Measurements from ENCODE around the gene ABCG5.

Gene ABCG5

DNA sequence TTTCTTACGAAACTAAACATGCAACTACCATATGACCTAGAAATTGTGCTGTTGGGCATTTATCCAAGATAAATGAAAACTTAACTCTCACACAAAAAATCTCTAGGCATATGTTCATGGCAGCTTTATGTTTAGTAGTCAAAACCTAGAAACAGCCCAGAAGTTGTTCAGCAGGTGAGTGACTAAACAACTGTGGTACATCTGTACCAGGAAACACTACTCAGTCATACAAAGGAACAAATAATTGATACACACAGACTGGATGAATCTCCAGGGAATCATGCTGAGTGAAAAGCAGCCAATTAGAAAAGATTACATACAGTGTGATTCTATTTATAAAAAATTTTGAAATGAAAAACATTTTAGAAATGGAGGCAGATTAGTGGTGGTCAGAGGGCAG lies 35.5 kb downstream of the ABCG5 start:
- no peak for DNase-seq

DNA sequence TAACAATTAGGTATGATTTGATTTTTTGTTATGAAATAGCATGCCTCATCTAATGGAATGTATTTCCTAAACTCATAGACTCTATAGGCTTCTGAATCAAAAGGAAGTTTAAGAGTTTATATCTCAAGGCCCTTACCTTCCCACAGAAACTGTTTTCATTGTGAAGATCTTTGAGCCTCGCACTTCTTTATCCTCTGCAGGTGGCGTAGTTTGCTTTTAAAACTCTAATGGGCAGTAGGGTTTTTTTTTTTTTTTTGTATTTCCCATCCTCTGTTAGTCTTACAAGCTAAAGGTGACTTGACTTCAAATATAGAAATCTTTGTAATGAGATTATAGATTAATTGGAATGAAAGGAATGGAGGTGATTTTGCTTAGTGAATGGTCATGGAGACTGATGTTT lies 36.5 kb downstream of the ABCG5 start:
- no peak for DNase-seq

DNA sequence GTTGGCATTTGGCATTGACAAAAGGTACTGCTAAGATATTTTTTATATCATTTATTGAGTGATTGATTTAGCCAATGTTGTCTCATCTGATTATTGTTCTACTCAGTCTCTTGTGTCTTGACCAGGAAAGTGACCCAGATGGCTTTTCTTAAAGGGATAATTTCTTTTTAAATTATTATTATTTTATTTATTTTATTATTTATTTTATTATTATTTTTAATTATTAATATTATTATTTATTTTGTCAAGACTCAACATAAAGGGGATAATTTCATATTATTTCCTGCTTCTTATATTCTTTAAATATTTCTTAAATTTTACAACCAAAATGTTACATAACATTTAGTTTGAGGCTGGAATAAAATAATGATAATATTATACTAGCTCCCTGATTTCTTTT lies 37.7 kb downstream of the ABCG5 start:
- no peak for DNase-seq

DNA sequence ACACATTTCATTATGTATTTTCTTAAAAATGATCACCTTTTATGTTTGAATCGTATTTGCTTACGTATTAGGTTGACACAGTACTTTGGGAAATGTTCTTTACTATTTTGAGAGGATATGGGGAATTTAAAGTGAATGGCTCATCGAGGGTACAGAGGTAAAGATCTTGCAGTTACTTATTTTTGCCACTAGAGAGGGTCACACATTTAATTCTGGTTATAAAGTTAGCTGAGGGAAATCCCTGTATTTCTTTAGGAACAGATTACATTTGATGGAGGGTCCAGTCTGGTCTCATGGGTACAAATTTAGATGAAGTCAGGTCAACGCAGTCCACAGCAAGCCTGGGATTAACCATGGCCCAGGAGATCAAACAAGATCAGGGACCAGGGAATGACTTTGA lies 40.3 kb downstream of the ABCG5 start:
- DNase-seq = no peak

DNA sequence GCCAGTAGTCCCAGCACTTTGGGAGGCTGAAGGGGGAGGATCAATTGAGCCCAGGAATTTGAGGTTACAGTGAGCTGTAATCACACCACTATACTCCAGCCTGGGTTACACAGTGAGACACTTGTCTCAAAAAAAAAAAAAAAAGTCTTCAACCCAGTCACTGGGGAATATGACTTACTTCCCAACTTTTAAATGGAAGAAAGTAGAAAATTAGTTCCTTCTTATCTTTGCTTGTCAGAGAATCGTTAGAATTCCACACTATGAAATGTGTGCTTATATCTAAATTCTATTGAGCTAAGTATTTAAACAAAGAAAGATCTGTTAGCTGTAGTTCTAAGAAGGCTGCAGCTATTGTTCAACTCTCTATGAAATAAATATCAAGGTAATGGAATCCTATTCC lies 42.4 kb downstream of the ABCG5 start:
- DNase-seq = no peak

DNA sequence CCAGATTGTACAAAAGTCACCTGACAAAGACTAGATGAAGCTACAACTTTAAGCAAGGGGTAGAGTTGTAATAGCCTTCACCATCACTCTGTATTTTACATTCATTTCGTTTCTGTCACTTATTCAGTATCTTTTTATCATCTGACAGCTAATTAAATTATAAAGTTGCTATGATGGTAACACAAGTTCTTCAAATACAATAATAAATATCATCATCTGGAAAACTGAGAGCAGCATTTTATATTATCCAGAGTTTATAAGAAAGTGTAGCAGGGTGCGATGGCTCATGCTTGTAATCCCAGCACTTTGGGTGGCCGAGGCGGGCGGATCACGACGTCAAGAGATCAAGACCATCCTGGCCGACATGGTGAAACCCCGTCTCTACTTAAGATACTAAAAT lies 43.7 kb downstream of the ABCG5 start:
- DNase-seq = no peak

DNA sequence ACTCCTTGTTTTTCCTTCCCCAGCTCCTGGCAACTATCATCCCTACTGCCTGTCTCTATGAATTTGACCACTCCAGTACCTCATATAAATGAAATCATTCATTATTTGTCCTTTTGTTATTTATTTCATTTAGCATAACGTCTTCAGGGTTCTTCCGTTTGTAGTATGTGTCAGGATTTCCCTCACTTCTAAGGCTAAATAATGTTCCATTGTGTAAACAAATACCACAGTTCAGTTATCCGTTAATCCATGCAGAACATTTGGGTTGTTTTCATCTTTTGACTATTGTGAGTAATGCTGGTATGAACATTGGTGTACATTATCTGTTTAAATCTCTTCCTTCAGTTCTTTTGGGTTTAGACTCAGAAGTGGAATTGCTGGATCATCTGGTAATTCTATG lies 46.0 kb downstream of the ABCG5 start:
- DNase-seq = no peak

DNA sequence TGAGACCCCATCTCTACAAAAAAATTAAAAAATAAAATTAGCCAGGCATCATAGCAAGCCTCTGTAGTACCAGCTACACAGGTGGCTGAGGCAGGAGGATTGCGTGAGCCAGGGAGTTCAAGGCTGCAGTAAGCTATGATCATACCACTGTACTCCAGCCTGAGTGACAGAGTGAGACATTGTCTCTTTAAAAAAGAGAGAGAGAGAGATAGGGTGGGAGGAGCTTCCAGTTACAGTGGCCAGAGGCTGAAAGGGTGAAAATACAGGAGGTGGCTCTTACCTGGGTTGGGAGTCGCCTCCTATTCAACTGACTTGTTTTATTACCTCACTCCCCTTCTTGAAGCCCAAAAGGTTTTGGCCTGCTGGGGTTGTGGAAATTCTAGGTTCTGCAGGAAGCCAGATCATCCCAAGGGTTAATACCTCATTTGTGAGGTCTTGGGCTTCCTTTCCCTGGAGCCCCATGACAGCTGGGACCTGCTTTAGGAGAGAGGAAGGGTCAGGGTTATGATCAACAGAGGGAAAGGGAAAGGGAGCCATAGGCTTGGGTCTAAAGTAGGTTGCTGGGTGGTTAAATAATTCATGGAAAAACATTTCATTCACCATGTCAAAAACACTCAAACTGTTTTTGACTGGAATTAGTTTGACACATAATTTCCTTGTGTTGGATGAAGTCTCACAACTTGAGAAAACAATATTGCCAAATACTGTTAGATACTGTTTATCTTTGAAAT lies 47.4 kb downstream of the ABCG5 start:
- no peak for DNase-seq

DNA sequence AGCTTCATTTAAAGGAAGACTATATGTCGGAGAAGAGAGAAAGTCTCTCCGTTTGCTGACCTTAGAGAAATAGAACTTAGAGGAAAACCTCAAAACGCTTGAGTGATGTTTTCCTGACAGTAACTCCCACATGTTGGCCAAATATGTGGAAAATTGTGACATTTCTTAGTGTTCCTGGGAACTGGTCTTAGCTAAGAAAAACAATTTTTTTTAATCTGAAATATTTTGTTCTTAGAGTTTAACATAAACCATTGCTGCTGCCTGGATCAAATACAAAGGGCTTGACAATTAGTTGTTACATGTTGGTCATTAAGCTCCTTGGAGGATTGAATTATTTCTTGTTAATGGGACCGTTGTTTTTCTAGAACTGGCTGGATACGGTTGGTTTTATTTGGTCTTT lies 48.5 kb downstream of the ABCG5 start:
- DNase-seq = no peak

DNA sequence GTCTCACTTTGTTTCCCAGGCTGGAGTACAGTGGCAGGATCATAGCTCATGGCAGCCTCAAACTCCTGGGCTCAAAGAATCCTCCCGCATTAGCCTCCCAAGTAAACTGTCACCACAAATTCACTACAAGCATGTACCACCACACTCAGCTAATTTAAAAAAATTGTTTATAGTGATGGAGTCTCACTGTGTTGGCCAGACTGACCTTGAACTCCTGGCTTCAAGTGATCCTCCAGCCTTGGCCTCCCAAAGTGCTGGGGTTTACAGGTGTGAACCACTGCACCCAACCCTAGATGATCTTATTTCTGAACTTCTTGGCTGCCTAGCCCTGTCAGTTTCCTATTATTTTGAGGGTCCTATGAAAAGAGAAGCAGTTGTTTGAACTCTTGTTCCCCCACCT lies 50.0 kb downstream of the ABCG5 start:
- DNase-seq = no peak

DNA sequence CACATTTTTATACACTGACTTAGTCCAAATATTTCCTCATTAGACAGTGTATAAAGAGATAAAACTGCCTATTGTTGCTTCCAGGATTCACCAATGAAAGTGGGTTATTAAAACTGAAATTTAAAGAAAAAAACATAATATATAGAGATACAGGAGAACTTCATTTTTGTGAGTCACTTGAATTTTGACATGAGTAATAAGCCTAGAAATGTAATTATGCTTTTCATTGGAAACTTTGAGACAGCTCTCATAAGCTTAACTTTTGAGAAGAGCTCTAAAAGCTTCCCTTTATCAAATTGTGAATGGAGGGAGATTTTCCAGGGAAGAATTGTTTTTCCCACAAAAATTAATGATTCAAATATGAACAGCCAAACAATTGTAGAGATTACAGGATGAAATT lies 50.7 kb downstream of the ABCG5 start:
- no peak for DNase-seq

DNA sequence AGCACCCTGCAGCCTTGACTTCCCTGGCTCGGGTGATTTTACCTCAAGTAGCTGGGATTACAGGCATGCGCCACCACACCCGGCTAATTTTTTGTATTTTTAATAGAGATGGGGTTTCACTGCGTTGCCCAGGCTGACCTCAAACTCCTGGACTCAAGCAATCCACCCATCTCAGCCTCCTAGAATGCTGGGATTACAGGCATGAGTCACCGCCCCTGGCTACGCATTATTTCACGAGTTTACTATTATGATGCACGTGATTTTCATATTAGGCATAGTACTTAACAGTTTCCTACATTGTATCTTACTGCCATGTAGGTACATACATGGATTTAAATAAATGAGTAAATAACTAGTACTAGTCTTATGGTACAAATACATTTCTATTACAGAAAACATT lies 60.4 kb downstream of the ABCG5 start:
- no peak for DNase-seq

DNA sequence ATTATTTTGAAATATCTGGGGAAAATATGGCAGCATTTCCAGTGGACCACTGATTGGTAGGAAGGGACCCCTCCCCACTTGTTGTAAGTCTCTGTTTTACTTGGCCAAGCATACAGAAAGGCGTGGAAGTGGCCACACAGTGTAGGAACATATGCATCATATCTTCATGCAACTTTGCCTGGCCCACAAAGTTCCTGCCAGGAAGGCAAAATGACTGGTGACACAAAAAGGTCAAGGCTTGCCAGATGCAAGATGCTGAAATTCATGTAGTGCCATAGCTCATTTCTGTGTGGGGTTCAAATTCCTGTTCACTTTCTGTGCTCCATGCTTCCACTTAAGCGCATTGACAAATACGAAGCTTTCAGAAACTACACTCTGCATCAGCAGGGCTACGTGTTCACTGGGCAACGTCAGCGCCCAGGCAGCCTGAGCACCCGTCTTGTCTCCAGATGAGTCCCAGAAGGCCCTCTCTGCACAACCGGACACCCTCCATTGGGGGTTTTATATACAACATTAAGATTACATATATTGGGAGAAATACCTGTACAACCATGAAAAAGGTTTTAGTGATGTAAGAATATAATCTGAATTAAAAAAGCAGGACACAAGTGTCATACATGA lies 61.2 kb downstream of the ABCG5 start:
- no peak for DNase-seq

DNA sequence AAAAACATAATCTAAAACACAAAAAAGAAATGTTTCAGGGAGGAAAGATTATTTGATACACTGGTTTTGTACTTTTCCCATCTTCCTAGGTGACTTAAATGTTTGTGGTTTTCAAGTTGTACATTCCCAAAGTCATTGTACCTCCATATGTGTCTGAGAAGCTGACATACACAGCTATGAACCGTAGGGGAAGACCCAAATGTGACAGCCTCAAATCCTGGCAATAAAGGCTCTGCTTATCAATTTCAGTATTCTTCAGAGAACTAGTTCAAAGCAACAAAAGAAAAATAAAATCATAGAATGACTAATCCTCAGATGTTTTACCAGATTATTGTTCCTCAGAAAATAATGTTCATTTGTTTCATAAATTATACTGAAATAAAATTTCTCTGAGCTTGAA lies 62.3 kb downstream of the ABCG5 start:
- DNase-seq = no peak

DNA sequence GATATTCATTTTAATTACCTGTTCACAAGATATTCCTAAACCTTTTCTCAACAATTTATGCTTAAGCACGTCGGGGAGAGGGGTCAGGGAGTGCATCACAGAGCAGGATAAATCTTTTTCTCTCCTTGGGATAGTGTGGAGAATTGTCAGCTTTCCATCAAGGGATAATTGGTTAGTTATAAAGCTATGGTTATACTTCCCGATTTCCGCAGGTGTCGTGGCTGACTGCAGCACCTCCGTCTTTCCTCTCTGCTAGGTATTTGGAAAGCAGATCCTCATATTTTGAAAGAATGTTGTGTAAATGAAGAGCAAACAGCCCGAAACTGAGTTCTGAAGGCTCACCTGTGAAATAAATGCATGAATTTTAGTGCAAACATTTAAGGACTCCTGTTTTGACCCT lies 64.0 kb downstream of the ABCG5 start:
- DNase-seq = no peak

DNA sequence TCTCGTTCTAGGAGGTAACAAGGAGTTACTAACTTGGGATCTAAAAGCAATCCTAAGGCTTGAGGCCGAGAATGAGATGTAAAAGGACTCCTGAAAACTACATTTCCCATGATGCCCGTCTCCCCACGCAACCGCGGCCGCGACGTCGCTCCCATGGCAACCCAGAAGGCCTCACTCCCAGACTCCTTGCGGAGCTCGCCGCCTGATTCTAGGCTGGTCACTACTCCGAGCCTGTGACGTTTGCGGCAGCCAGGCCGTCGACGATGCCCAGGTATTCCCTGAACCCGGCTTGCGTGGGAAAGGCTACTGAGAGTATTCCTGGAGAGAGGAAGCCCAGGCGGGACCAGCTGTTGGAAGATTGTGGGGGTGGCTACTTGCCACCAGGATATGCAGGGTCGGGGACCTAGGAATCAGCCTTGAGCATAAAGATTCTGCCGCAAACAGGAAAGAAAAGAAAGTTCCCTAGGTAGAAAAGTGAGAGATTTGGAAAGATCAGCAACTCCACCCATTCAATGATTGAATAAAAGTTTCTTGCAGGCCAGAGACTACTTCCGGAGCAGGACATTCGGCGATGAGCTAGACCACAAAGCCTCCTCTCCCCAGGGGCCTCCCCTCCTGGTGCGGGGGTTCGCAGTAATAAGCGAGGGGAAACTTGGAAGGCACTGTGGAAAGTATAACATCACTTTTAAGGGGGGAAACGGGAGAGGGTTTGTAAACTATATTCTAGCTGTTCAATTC lies 64.6 kb downstream of the ABCG5 start, which contains the start of gene DYNC2LI1:
TSS of gene DYNC2LI1 (plus strand) at position 164 of the 738 bp plus-strand sequence. CDS start at position 264, 100 bp downstream.
- DNase-seq = peak; percentile 40

DNA sequence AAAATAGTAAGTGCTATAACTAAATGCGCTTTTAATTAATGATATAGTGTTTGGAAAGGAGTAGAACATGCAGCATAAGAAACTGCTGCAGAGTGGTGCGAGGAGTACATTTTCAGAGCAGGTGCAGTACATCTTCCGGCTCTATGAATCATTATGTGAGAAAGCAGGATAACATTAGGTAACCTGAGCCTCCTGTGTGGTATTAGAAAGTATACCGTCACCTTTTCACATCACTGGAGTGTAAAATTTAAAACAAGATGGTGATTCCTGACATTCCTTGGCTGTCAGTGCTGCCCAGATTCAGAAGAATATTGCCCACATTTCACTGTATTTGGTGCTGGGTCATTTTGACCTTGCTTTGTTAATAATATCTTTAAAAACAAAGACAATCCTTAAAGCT lies 72.6 kb downstream of the ABCG5 start:
- no peak for DNase-seq

DNA sequence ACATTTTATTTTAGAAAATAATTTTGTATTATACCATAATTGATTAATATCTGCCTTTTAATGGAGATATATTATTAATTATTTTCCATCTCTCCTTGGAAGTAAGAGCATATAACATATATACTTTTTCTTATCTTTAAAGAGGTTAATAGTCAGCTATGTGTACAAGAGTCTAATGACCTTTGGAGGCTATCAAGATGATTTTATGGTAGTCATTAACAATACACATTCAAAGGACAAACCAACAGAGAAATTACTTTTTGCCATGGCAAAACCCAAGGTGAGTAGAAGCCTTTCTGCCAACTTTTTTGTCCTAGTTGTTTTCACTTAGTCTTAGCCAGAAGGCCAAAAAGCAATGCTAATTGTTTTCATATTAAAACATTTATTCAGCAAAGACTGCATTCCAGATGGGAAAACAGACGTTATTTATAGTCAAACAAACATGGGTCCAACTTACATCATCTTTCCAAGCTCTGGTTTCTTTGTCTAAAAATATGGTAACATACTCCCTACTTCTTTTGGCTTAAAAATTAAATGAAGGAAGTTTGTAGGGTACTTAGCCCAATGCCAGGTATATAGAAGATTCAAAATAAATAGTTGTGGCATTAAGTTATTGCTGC lies 74.4 kb downstream of the ABCG5 start:
- no peak for DNase-seq

DNA sequence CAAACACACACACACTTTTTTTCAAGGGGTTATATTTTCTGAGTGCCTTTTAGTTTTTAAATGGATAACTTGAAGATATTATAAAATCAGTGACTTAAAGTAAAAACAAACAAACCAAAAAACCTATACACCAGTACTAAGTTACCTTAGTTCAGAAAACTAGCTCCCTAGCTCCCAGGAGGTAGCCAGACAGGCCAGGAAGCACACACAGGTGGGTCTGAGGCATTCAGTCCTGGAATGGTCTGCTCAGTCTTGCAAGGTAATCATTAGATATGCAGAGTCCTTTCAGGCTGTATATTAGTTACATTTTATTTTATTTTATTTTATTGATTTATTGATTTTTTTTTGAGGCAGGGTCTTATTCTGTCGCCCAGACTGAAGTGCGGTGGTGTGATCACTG lies 75.5 kb downstream of the ABCG5 start:
- DNase-seq = no peak

Measured in GF-D8 (cell line).